GM23338 (cell line): ENCODE data around the gene SELENOH. TPM values are rescaled to one million over a fixed set of nuclear protein-coding genes. Genes with fewer than 3 reads are reported as not detected.

ENCODE experiments used
- ATAC-seq: fragments of 200-7000 bp; cut with Tn5 transposase; 3 replicates; pipeline ENCODE4 v1.9.1; 2020
- DNase-seq: peaks from one replicate; pipeline ENCODE4 v3.0.0-alpha.2; 2015; ENCODE audit warnings: low spot score
- H2AFZ ChIP-seq: fragments of 200-600 bp; sonication (generic); 2 replicates; pipeline ENCODE4 v1.8.0; 2016; ENCODE audit warnings: antibody characterized with exemption, mild to moderate bottlenecking, moderate library complexity
- H3F3A ChIP-seq: fragments of 200-600 bp; sonication (generic); replicated peaks from 2 replicates; pipeline ENCODE4 v1.8.0; 2017; ENCODE audit warnings: antibody characterized with exemption, mixed run types, low read depth
- H3K27ac ChIP-seq: fragments of 200-600 bp; sonication (generic); 2 replicates; pipeline ENCODE4 v1.6.1; 2016; ENCODE audit warnings: low read depth
- H3K27me3 ChIP-seq: fragments of 200-600 bp; sonication (generic); 2 replicates; pipeline ENCODE4 v1.8.0; 2016; ENCODE audit warnings: mild to moderate bottlenecking, mixed run types, moderate library complexity; ENCODE audit not compliant: insufficient read depth
- H3K36me3 ChIP-seq: fragments of 200-600 bp; sonication (generic); 2 replicates; pipeline ENCODE4 v1.8.0; 2016; ENCODE audit warnings: mild to moderate bottlenecking; ENCODE audit not compliant: insufficient read depth
- H3K4me1 ChIP-seq: fragments of 200-600 bp; sonication (generic); 2 replicates; pipeline ENCODE4 v1.8.0; 2016; ENCODE audit warnings: mild to moderate bottlenecking, moderate library complexity; ENCODE audit not compliant: insufficient read depth
- H3K4me2 ChIP-seq: fragments of 200-600 bp; sonication (generic); 2 replicates; pipeline ENCODE4 v1.7.1; 2017; ENCODE audit warnings: mixed run types
- H3K4me3 ChIP-seq: fragments of 200-600 bp; sonication (generic); 2 replicates; pipeline ENCODE4 v1.6.1; 2016; ENCODE audit warnings: mixed run types
- H3K79me2 ChIP-seq: fragments of 200-600 bp; sonication (generic); replicated peaks from 2 replicates; pipeline ENCODE4 v1.8.0; 2017; ENCODE audit warnings: mild to moderate bottlenecking; ENCODE audit not compliant: insufficient read depth
- H3K9me2 ChIP-seq: fragments of 200-600 bp; sonication (generic); 2 replicates; pipeline ENCODE4 v1.8.0; 2017; ENCODE audit not compliant: insufficient read depth
- H4K20me1 ChIP-seq: fragments of 200-600 bp; sonication (generic); replicated peaks from 2 replicates; pipeline ENCODE4 v1.8.0; 2017; ENCODE audit warnings: mild to moderate bottlenecking; ENCODE audit not compliant: insufficient read depth
- H3K27ac Mint-ChIP-seq: 2 replicates; pipeline ENCODE4 v1.8.0; 2020; ENCODE audit warnings: inconsistent platforms, mild to moderate bottlenecking, moderate library complexity, mixed read lengths
- H3K27me3 Mint-ChIP-seq: 3 replicates; pipeline ENCODE4 v1.8.0; 2022; ENCODE audit warnings: low read depth, mild to moderate bottlenecking, moderate library complexity, mixed read lengths, inconsistent platforms; ENCODE audit not compliant: insufficient read depth, poor library complexity
- H3K36me3 Mint-ChIP-seq: 3 replicates; pipeline ENCODE4 v1.8.0; 2021; ENCODE audit warnings: low read depth, mild to moderate bottlenecking, inconsistent platforms, moderate library complexity, mixed read lengths
- H3K4me1 Mint-ChIP-seq: 3 replicates; pipeline ENCODE4 v1.8.0; 2020; ENCODE audit warnings: mild to moderate bottlenecking, inconsistent platforms, mixed read lengths
- H3K4me3 Mint-ChIP-seq: 3 replicates; pipeline ENCODE4 v1.8.0; 2021; ENCODE audit warnings: moderate library complexity, mild to moderate bottlenecking, inconsistent platforms, mixed read lengths
- H3K9me3 Mint-ChIP-seq: 3 replicates; pipeline ENCODE4 v1.8.0; 2020; ENCODE audit warnings: moderate library complexity, mild to moderate bottlenecking, inconsistent platforms, mixed read lengths
- CREB1 ChIP-seq: fragments of 250-450 bp; sonication (Bioruptor Pico); IDR thresholded peaks from 2 replicates; pipeline ENCODE4 v1.5.0; 2020; ENCODE audit warnings: low read depth, mild to moderate bottlenecking, moderate library complexity
- EZH2 ChIP-seq: fragments of 200-600 bp; sonication (generic); IDR thresholded peaks from one replicate; pipeline ENCODE4 v1.8.0; 2017; ENCODE audit warnings: antibody characterized with exemption, mild to moderate bottlenecking, low read depth; ENCODE audit not compliant: unreplicated experiment
- EZH2phosphoT487 ChIP-seq: fragments of 200-600 bp; sonication (generic); IDR thresholded peaks from one replicate; pipeline ENCODE4 v1.8.1; 2018; ENCODE audit warnings: antibody characterized with exemption; ENCODE audit not compliant: unreplicated experiment
- JUNB ChIP-seq: IDR thresholded peaks from one replicate; pipeline ENCODE4 v1.6.1; 2016; ENCODE audit warnings: antibody characterized with exemption; ENCODE audit not compliant: unreplicated experiment
- NANOG ChIP-seq: IDR thresholded peaks from 2 replicates; pipeline ENCODE4 v1.6.1; 2016; ENCODE audit warnings: antibody characterized with exemption, borderline replicate concordance
- POLR2AphosphoS5 ChIP-seq: IDR thresholded peaks from 2 replicates; pipeline ENCODE4 v1.6.1; 2016; ENCODE audit warnings: antibody characterized with exemption, low read depth
- STAT1 ChIP-seq: IDR thresholded peaks from one replicate; pipeline ENCODE4 v1.6.1; 2016; ENCODE audit warnings: antibody characterized with exemption; ENCODE audit not compliant: unreplicated experiment
- ZNF114 ChIP-seq: fragments of 250-450 bp; sonication (Bioruptor Pico); IDR thresholded peaks from 2 replicates; pipeline ENCODE4 v1.5.0; 2020; ENCODE audit warnings: mild to moderate bottlenecking, moderate library complexity
- ZNF331 ChIP-seq: fragments of 250-450 bp; sonication (Bioruptor Pico); IDR thresholded peaks from 2 replicates; pipeline ENCODE4 v1.5.0; 2020; ENCODE audit warnings: low read depth, mild to moderate bottlenecking, moderate library complexity
- polyA plus RNA-seq: library from polyadenylated mRNA; unstranded; fragments of >200 nt; fragmentation: Nextera tagmentation; extraction: Ambion mirVana; gene quantifications from 2 replicates; pipeline ENCODE4 v1.2.1, GENCODE V29; 2016
- total RNA-seq: library from RNA; depleted of rRNA; stranded (reverse); fragments of >200 nt; shearing (Covaris generic); gene quantifications from 2 replicates; pipeline ENCODE4 v1.2.3, GENCODE V29; 2014
- TF ChIP-seq, protein P1 (sequence below), 2 experiments: fragments of 200-600 bp in 1 of 2; sonication (generic) in 1 of 2; conservative IDR thresholded peaks; 2 replicates each; pipeline versions ENCODE4 v1.5.1 to v1.6.1; 2016 to 2017; ENCODE audit warnings: antibody characterized with exemption in 2 of 2, low read depth in 2 of 2, mild to moderate bottlenecking in 2 of 2, moderate library complexity in 1 of 2
- TF ChIP-seq, protein P2 (sequence below): IDR thresholded peaks from one replicate; pipeline ENCODE4 v1.6.1; 2018; ENCODE audit warnings: antibody characterized with exemption; ENCODE audit not compliant: unreplicated experiment
- TF ChIP-seq, protein P3 (sequence below): IDR thresholded peaks from 2 replicates; pipeline ENCODE4 v1.6.1; 2016; ENCODE audit warnings: antibody characterized with exemption
- TF ChIP-seq, protein P4 (sequence below): fragments of 250-450 bp; sonication (Bioruptor Pico); IDR thresholded peaks from 2 replicates; pipeline ENCODE4 v1.5.0; 2020; ENCODE audit warnings: mild to moderate bottlenecking, moderate library complexity

Gene SELENOH
- total and polyA plus RNA-seq, 2 experiments from 2014 or later, result 282 to 379 TPM

DNA sequence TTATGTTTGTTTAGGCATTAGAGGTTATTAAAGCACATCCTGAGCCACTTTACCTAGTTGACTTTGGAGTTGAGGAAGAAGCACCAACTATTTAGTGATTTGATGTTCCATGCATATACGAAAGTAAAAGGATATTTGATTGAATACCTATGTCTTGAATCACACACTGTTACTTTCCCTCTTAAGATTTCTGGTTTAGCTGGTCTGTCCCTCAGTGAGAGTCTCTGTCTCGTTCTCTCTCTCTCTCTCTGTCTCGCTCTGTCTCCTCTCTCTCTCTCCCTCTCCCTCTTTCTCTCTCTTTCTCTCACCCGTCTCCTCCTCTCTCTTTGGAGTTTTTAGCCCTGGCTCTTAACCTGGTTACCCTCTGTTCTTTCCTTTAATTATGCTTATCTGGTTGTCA lies 31.3 kb downstream of the SELENOH start:
- no peaks in the 10 kb centered on the region for H3K36me3 ChIP-seq
- peaks cover 26% of the 10 kb centered on the region for H3K4me1 ChIP-seq
- ATAC-seq, result no peak
- Mint-ChIP-seq H3K36me3 (peaks cover 7% of the 10 kb centered on the region), H3K9me3 (no peaks in the 10 kb centered on the region), H3K27ac (no peak overlapping the region), H3K27me3 (peaks cover 13% of the 10 kb centered on the region), H3K4me3 (no peak overlapping the region; the same call in 2 of the 3 replicates), H3K4me1 (peaks cover 48% of the 10 kb centered on the region)
- no peak for DNase-seq
- H3K4me2 ChIP-seq, result no peak overlapping the region
- peaks cover 30% of the 10 kb centered on the region for H4K20me1 ChIP-seq
- peaks cover 100% of the 10 kb centered on the region for H3K79me2 ChIP-seq
- H2AFZ ChIP-seq, result no peak overlapping the region
- H3K27me3 ChIP-seq, result no peaks in the 10 kb centered on the region
- no peak overlapping the region for H3K27ac ChIP-seq
- no peaks in the 10 kb centered on the region; the same call in 1 of the 2 replicates for H3F3A ChIP-seq
- TF ChIP-seq NANOG, result no peak
- TF ChIP-seq JUNB, result no peak
- TF ChIP-seq, protein P1, sequence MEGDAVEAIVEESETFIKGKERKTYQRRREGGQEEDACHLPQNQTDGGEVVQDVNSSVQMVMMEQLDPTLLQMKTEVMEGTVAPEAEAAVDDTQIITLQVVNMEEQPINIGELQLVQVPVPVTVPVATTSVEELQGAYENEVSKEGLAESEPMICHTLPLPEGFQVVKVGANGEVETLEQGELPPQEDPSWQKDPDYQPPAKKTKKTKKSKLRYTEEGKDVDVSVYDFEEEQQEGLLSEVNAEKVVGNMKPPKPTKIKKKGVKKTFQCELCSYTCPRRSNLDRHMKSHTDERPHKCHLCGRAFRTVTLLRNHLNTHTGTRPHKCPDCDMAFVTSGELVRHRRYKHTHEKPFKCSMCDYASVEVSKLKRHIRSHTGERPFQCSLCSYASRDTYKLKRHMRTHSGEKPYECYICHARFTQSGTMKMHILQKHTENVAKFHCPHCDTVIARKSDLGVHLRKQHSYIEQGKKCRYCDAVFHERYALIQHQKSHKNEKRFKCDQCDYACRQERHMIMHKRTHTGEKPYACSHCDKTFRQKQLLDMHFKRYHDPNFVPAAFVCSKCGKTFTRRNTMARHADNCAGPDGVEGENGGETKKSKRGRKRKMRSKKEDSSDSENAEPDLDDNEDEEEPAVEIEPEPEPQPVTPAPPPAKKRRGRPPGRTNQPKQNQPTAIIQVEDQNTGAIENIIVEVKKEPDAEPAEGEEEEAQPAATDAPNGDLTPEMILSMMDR (conservative IDR thresholded peaks at IDR 0.05; ENCODE audit: low read depth in 2 of 2), result no peak
- no peak for TF ChIP-seq EZH2phosphoT487
- TF ChIP-seq, protein P2, sequence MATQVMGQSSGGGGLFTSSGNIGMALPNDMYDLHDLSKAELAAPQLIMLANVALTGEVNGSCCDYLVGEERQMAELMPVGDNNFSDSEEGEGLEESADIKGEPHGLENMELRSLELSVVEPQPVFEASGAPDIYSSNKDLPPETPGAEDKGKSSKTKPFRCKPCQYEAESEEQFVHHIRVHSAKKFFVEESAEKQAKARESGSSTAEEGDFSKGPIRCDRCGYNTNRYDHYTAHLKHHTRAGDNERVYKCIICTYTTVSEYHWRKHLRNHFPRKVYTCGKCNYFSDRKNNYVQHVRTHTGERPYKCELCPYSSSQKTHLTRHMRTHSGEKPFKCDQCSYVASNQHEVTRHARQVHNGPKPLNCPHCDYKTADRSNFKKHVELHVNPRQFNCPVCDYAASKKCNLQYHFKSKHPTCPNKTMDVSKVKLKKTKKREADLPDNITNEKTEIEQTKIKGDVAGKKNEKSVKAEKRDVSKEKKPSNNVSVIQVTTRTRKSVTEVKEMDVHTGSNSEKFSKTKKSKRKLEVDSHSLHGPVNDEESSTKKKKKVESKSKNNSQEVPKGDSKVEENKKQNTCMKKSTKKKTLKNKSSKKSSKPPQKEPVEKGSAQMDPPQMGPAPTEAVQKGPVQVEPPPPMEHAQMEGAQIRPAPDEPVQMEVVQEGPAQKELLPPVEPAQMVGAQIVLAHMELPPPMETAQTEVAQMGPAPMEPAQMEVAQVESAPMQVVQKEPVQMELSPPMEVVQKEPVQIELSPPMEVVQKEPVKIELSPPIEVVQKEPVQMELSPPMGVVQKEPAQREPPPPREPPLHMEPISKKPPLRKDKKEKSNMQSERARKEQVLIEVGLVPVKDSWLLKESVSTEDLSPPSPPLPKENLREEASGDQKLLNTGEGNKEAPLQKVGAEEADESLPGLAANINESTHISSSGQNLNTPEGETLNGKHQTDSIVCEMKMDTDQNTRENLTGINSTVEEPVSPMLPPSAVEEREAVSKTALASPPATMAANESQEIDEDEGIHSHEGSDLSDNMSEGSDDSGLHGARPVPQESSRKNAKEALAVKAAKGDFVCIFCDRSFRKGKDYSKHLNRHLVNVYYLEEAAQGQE, result no peak
- TF ChIP-seq ZNF114, result no peak
- TF ChIP-seq CREB1, result no peak
- no peak for TF ChIP-seq STAT1
- TF ChIP-seq, protein P3, sequence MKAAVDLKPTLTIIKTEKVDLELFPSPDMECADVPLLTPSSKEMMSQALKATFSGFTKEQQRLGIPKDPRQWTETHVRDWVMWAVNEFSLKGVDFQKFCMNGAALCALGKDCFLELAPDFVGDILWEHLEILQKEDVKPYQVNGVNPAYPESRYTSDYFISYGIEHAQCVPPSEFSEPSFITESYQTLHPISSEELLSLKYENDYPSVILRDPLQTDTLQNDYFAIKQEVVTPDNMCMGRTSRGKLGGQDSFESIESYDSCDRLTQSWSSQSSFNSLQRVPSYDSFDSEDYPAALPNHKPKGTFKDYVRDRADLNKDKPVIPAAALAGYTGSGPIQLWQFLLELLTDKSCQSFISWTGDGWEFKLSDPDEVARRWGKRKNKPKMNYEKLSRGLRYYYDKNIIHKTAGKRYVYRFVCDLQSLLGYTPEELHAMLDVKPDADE, result no peak
- TF ChIP-seq POLR2AphosphoS5, result no peak
- no peak for TF ChIP-seq ZNF331
- TF ChIP-seq EZH2, result no peak
- TF ChIP-seq, protein P4, sequence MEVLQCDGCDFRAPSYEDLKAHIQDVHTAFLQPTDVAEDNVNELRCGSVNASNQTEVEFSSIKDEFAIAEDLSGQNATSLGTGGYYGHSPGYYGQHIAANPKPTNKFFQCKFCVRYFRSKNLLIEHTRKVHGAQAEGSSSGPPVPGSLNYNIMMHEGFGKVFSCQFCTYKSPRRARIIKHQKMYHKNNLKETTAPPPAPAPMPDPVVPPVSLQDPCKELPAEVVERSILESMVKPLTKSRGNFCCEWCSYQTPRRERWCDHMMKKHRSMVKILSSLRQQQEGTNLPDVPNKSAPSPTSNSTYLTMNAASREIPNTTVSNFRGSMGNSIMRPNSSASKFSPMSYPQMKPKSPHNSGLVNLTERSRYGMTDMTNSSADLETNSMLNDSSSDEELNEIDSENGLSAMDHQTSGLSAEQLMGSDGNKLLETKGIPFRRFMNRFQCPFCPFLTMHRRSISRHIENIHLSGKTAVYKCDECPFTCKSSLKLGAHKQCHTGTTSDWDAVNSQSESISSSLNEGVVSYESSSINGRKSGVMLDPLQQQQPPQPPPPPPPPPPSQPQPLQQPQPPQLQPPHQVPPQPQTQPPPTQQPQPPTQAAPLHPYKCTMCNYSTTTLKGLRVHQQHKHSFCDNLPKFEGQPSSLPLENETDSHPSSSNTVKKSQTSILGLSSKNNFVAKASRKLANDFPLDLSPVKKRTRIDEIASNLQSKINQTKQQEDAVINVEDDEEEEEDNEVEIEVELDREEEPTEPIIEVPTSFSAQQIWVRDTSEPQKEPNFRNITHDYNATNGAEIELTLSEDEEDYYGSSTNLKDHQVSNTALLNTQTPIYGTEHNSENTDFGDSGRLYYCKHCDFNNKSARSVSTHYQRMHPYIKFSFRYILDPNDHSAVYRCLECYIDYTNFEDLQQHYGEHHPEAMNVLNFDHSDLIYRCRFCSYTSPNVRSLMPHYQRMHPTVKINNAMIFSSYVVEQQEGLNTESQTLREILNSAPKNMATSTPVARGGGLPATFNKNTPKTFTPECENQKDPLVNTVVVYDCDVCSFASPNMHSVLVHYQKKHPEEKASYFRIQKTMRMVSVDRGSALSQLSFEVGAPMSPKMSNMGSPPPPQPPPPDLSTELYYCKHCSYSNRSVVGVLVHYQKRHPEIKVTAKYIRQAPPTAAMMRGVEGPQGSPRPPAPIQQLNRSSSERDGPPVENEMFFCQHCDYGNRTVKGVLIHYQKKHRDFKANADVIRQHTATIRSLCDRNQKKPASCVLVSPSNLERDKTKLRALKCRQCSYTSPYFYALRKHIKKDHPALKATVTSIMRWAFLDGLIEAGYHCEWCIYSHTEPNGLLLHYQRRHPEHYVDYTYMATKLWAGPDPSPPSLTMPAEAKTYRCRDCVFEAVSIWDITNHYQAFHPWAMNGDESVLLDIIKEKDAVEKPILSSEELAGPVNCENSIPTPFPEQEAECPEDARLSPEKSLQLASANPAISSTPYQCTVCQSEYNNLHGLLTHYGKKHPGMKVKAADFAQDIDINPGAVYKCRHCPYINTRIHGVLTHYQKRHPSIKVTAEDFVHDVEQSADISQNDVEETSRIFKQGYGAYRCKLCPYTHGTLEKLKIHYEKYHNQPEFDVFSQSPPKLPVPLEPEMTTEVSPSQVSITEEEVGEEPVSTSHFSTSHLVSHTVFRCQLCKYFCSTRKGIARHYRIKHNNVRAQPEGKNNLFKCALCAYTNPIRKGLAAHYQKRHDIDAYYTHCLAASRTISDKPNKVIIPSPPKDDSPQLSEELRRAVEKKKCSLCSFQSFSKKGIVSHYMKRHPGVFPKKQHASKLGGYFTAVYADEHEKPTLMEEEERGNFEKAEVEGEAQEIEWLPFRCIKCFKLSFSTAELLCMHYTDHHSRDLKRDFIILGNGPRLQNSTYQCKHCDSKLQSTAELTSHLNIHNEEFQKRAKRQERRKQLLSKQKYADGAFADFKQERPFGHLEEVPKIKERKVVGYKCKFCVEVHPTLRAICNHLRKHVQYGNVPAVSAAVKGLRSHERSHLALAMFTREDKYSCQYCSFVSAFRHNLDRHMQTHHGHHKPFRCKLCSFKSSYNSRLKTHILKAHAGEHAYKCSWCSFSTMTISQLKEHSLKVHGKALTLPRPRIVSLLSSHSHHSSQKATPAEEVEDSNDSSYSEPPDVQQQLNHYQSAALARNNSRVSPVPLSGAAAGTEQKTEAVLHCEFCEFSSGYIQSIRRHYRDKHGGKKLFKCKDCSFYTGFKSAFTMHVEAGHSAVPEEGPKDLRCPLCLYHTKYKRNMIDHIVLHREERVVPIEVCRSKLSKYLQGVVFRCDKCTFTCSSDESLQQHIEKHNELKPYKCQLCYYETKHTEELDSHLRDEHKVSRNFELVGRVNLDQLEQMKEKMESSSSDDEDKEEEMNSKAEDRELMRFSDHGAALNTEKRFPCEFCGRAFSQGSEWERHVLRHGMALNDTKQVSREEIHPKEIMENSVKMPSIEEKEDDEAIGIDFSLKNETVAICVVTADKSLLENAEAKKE, result no peak
- no peaks in the 10 kb centered on the region for H3K9me2 ChIP-seq
- H3K4me3 ChIP-seq, result no peak overlapping the region
